PFSK-1 (cell line): ENCODE data around the gene WNT6.

Experiments
- FOXP2 ChIP-seq: optimal IDR thresholded peaks from 2 replicates; pipeline ENCODE3; 2011; ENCODE audit warnings: borderline replicate concordance, control low read depth, inconsistent platforms; ENCODE audit not compliant: insufficient read depth; ENCODE audit errors: extremely low read length, extremely low read depth
- POLR2AphosphoS5 ChIP-seq: IDR thresholded peaks from 2 replicates; pipeline ENCODE4 v1.6.1; 2012; ENCODE audit warnings: low read depth, mild to moderate bottlenecking, control low read depth, low read length, moderate library complexity
- REST ChIP-seq, 2 experiments: IDR thresholded peaks; 2 replicates each; pipeline versions ENCODE4 v1.6.1 to v1.8.0; 2011 to 2012; ENCODE audit warnings: low read depth in 2 of 2, low read length in 2 of 2, control low read depth in 1 of 2, inconsistent platforms in 1 of 2, mild to moderate bottlenecking in 1 of 2, moderate library complexity in 1 of 2; ENCODE audit not compliant: insufficient read depth in 1 of 2
- SIN3A ChIP-seq: IDR thresholded peaks from 2 replicates; pipeline ENCODE4 v1.6.1; 2012; ENCODE audit warnings: mild to moderate bottlenecking, low read length, moderate library complexity, borderline replicate concordance; ENCODE audit not compliant: insufficient read depth
- TAF1 ChIP-seq: IDR thresholded peaks from 2 replicates; pipeline ENCODE4 v1.6.1; 2012; ENCODE audit warnings: low read length, control low read depth, borderline replicate concordance; ENCODE audit not compliant: insufficient read depth

Gene WNT6

GRCh38 chr2:218894151-218894879, 34.7 kb downstream of the WNT6 start:
- TF ChIP-seq POLR2AphosphoS5 = no peak
- no peak for TF ChIP-seq REST (IDR thresholded peaks at IDR 0.05; ENCODE audit: insufficient read depth in 1 of 2, low read depth in 2 of 2, low read length in 2 of 2)
- TF ChIP-seq SIN3A = no peak
- no peak for TF ChIP-seq FOXP2
- no peak for TF ChIP-seq TAF1

DNA sequence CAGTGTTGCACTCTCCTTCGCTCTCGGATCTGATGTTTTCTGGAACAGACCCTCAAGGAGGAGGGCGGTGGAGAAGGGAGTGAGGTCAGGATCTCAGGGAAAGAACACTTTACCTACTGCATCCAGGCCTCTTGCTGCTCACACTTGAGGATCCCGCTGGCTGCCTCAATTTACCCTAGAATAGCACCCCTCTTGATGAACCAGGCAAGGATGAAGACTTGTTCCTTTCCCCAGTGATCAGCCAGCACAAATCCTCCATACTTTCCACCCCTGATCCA, 35.2 kb downstream of the WNT6 start:
- TF ChIP-seq SIN3A = no peak
- TF ChIP-seq POLR2AphosphoS5 = no peak
- no peak for TF ChIP-seq TAF1
- no peak for TF ChIP-seq FOXP2
- no peak for TF ChIP-seq REST (IDR thresholded peaks at IDR 0.05; ENCODE audit: insufficient read depth in 1 of 2, low read depth in 2 of 2, low read length in 2 of 2)

DNA sequence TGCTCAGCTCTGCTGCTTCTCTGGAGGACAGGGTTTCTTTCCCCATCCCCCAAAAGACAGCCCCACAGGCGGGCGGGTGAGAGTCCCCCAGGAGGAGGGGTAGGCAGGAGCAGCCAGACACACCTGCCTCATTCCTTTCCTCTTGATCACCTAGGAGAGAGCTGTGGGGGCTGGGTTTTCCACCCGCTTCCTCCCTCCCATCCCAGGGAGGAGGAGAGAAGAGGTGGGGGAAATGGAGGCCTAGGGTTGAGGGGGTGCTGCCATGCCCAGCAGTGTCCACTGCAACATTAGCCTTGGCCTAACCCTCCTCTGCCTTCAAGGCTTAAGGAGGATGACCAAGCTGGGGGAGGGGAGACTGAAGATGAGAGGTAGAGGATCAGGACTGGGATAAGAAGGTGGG, 35.7 kb downstream of the WNT6 start:
- TF ChIP-seq FOXP2 (no peak), REST (IDR thresholded peaks at IDR 0.05; ENCODE audit: insufficient read depth in 1 of 2, low read depth in 2 of 2, low read length in 2 of 2) (no peak), TAF1 (no peak)

- TF ChIP-seq TAF1 = no peak
- TF ChIP-seq REST (IDR thresholded peaks at IDR 0.05; ENCODE audit: insufficient read depth in 1 of 2, low read depth in 2 of 2, low read length in 2 of 2) = no peak
- TF ChIP-seq POLR2AphosphoS5 = no peak
- no peak for TF ChIP-seq SIN3A
- no peak for TF ChIP-seq FOXP2
Measured at GRCh38 chr2:218895759-218896500, 36.3 kb downstream of the WNT6 start.
